HG02885 (cell line): ENCODE results near the gene MEF2D.

Experiments
- ATAC-seq: cut with Tn5 transposase; IDR thresholded peaks from one replicate; pipeline ENCODE4 v1.9.1; 2021; ENCODE audit warnings: mild to moderate bottlenecking; ENCODE audit not compliant: unreplicated experiment, poor library complexity

MEF2D gene

DNA sequence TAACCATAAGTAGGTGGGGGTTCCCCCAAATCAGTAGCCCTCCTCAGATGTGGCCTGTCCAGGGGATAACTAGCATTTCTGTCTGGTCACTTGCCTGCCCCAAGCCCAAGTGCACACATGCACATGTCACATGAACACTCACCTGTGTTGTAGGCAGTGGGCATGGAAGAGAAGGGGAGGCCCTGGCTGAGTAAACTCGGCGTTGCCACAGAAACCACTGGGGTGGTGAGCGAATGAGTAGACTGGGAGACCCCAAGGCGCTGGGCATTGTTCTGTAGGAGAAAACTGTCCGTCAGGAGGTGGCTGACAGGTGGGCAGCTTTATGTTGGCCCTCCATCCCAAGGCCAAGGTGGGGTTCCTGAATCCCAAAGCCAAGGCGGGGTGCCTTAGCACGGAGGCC, 25.6 kb downstream of the MEF2D start:
- ATAC-seq = no peak

DNA sequence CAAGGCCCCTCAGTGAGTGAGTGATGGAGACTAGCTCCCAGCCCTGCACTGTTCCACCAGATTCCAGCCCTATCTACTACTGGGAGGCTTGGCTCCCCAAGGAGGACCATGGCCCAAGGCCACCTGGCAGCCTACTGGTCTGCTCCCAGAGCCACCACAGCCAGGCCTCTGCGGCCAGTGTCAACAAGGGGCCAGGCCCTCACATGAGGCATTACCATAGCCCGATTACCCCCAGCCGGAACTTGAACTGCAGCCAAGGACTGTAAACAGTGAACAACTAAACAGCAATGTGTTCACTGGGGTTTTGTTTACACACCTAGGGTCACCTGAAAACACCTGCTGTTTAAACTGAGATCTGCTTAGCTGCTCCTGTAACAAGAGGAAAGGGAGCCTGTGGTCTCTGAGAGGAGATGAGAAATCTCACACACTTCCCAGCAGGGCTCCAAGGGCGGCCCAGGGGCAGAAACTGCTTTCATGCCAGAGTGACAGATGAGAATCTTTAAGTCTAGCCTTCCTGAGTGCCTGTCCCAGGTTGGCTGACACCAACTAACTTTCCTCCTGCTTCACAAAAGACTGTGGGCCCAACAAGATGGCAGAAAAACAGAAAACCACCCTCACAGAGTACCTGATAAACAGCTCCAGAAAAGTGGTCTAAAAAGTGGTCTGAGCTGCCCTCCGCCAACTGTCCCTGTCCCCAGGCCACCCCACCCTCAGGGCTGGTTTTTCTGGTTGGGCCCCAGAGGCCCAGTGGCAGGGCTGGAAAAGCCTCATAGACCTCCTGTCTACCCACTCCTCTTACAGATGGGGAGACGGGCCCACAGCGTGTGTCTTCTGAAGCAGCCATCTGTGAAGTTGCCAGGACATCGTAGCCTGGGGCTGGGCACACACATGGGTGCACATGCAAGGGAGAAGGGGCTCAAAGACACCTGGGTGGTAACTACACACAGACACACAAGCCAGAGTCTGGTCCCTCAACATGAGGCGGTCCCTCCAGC, 28.8 kb downstream of the MEF2D start:
- no peak for ATAC-seq

DNA sequence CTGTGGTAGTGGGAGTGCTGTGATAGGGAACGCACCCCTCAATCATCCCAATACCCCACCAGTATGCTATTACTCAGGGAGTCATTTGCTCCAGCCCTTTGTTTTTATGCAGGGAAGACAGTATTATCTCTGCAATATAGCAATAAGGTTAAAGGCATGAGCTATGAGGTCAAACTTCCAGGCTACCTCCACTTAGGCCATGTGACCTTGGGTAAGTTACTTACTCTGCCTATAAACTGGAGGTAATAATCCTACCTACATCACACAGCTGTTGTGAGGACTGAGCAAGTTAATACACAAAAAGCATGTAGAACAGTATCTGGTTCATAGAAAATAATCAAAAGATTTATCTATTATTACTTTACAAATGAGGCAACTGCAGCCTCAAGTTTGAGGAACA, 30.1 kb downstream of the MEF2D start:
- ATAC-seq = no peak

DNA sequence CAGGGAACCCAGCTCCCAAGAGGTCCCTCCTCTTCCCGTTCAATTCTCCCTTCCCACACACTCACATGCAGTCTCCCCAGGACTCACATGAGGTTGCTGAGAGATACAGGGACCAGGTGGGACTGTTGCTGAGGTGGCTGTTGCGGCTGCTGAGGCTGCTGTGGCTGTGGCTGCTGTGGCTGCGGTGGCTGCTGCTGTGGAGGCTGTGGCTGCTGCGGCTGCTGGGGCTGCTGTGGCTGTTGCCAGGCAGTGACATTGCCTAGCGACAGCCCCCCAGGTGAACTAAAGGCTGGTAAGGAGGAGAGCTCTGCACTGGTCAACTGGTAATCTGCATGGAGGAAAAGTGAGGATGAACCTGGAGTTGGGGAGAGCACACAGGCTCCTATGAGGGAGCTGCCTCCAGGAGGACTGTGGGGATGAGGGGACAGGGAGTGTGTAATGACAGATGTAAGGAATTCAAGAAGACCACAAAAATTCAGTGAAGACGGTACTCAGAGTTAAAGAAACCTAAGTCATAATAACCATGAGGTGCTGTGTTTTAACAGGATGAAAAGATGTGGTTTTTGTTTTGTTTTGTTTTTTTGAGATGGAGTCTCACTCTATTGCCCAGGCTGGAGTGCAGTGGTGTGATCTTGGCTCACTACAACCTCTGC, 31.8 kb downstream of the MEF2D start:
- no peak for ATAC-seq

DNA sequence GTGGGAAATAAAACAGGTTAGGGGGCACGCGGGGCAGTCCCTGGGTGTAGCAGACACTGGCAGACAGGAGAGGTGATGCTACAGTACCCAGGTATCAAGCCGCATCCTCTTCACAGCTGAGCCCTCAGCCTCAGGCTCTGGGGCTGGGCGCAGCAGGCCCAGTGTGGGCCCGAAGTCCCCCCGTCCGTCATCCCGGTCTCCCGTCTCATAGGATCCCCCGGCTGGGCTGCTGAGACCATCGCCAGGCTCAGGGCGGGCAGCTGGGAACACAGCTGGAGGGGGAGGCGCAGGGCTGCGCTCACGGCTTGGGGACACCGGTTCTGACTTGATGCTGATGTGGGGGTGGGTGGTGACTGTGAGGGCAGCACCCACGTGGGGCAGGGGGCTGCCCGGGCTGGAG, 32.7 kb downstream of the MEF2D start:
- no peak for ATAC-seq

DNA sequence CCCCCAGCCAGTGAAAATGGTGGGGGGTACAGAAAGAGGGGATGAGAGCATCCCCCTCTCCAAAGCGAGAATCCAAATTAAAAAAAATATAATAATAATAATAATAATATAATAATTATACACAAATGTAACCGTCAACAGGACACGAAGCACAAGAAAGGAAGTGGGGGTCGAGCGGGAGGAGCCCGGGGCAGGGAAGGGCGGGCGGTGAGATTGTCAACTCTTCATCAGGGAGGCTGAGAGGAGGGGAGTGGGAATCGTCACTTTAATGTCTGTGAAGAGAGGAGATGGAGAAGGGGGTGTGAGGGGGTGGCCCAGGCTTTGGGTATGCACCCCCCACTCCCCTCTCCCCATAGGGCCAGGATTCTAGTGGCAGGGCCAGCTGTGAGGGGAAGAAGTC, 33.2 kb downstream of the MEF2D start:
- ATAC-seq = no peak

DNA sequence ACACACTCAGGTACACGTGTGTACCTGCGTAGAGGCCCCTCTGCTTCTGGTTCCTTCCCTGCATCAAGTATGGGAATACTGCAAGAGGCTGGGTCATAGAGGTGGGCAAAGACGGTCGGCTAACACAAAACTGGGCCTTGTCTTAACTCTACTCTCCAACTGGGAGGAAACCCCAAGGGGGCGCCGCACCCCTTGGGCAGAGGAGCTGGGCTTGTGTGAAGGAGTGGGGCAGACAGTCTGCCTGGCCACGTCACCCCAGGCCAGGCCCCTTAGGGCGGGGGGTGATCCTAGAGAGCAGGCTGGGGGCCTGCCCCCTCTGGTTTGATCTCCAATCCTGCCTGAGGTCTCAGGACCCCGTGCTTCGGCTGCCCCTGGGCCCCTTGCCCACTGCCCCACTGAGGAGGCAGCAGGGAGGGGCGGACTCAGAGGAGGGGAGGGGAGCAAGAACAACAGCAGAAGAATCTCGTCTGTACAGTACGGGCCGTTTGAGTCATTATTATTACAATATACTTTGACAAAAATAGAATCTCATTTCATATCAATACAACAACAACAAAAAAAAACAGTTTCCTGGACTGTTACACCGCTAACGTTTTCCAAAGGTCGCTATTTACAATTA, 34.7 kb downstream of the MEF2D start:
- no peak for ATAC-seq

DNA sequence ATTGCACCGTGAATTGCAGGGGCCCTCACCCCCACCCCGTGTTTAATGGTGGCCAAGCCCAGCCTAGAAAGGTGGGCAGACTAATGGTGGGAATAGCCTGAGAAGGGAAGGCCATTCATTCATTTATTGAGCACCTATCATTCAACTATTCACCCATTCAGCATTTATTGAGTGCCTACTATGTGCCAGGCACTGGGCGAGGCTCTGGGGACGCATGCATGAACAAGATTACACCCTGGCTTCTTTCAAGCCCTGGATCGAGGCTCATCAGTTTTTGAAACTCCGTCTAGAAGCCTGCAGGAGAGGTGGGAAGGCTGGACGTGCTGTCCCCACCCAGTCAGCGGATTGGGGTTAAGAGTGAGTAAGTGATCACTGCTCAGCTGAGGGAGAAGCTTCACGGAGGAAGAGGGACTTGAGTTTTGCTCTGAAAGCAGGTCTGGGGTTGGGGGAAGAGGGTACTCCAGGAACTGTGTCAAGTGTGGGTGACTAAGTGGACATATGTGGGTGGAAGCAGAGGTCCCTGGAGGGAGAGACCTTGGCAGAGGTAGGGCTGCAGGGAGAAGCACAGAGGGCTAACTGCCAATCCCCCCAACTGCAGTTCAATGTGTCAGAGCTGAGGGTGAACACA, 35.6 kb downstream of the MEF2D start:
- no peak for ATAC-seq

DNA sequence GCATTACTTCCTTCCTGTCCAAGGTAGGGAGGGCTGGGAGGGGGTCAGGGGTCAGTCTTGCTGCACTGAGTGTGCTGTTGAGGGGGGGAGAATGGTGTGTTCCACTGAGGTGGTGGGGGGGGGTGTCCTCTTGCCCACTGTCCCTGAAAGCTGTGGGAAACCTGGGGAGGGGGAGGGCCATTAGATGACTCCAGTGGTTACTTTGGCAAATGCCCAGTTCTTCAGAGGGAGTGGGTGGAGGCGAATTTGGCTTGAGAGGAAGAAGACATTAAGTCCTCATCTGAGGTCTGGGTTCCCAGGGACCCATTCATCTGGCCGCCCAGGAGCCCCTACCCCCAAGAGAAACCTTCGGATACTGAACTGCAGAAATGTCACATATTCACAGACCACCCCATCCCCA, 36.2 kb downstream of the MEF2D start:
- ATAC-seq = no peak

DNA sequence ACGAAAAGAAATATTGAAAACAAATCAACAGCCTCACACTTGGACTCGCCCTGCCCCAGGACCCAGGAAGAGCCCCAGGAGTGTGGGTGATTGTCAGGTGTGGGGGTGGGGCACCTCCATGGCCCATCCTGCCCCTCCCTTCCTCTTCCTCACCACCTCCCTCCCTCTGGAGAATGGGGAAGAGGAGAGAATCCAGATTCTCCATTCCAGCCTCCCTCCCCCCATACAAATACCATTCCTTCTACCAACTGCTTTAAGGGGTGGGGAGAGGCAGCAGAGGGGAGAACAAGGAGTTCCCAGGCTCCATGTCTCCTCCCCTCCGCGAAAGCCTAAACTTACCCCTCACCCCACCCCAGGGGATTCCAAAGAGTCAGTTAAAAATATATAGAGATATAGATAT, 36.7 kb downstream of the MEF2D start:
- no peak for ATAC-seq

DNA sequence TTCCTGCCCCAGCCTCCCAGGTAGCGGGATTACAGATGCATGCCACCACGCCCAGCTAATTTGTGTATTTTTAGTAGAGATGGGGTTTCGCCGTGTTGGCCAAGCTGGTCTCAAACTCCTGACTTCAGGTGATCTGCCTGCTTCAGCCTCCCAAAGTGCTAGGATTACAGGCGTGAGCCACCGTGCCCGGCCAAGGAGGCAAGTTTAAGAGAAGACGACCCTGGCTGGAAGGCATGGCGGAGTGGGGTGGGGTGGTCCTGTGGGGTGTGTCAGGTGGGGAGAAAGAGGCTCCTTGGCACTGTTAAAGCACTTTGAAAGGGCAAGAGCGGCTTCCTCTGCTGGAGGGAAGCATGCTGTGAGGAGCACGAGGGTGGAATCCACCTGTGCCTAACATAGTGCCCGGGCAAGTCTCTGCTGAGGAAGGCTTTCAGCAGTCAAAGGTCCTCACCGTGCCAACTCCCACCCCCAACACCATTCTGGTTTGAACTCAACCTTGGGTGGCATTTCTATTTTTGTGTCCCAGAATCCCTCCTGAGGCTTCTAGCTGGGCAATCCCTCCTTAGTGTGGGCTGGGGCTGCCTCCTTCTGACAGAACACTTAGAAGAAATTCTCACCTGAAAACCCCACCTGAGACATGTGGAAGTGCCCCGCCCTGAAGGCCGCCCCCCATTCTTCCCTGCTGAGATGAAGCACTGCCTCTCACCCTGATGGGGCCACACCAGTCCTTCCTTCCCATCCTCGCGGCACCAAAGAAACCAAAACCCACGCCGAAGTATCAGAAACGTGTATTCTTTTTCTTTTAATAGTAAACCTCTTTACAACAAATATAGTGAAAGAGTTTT, 37.4 kb downstream of the MEF2D start:
- no peak for ATAC-seq

DNA sequence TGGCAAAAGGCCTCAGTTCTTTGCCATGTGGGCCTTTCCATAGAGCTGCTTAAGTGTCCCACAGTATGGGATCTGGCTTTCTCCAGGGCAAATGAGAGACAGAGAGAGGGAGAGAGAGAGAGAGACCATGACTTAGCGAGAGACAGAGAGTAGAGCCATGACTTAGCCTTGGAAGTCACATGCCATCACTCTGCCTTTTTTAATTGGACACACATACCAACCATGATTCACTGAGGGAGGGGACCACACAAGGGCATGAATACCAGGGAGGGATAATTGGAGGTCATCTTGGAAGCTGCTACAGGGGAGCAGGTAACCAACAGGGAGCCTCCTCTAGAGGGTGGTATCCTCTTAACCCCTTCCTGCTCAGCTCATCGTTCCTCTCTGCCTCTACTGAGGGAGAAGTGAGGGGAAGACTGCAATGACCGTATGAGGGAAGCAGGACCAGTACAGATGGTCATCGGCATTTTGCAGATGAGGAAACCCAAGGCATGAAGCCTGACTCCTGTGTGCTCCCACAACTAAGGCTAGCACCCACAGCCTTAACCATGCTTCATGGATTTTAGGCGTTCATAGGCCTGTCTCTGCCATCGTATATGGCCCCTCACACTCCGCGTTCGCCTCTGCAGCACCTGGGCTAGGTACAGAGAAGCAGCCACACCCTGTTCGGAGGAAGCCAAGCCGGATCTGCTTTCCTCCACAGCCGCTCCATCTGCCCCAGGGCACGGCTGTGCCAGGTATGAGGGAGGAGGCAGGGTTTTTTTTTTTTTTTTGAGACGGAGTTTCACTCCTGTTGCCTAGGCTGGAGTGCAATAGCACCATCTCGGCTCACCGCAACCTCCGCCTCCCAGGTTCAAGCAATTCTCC, 38.6 kb downstream of the MEF2D start:
- no peak for ATAC-seq

DNA sequence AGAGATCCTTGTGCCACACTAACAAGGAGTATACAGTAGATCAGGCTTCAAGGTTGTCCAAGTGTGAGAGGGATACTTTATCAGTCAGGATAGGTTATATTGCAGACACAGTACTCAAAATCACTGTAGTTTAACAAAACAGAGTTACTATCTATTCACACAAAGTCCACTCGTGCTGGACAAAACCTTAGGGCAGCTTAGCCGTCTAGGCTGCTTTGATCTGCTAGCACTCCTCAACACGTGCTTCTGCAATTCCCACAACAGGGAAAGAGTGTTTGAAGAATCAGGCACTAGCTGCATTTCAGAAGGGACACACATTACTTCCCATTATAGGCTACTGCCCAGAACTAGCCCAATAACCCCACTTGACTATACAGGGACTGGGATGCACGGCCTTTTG, 39.5 kb downstream of the MEF2D start:
- no peak for ATAC-seq

DNA sequence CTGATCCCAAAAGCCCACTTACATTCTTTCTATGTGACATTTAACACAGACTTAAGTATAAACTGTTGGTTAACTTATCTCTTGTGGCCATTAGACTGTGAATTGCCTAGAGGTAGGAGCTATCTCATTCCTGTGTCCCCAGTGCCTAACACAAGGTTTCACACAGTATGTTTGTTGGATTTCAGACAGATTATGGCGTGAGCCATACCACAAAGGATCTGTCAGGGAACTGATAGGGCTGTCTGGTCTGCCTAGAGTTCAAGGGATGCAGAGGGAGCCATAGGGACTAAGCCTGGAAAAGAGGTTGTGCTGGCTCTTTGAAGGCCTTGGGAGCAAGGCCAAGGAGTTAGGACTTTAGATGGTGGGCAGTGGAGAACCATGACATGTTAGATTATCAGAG, 40.0 kb downstream of the MEF2D start:
- ATAC-seq = no peak

DNA sequence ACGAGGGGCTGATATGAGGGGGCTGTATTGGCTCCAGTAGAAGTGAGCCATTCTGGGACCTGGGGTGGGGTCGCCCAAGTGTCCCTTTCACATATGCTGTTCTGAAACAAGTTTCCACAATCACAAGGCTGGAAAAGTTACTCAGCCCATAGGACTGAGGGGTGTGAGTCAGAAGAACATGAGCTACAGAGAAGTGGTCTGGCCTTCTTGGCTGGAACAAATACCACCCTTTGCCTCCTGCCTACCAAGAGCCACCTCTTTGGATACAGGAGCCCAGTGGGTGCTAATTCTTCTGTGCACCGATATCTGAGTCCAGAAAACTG, 42.4 kb downstream of the MEF2D start:
- no peak for ATAC-seq

DNA sequence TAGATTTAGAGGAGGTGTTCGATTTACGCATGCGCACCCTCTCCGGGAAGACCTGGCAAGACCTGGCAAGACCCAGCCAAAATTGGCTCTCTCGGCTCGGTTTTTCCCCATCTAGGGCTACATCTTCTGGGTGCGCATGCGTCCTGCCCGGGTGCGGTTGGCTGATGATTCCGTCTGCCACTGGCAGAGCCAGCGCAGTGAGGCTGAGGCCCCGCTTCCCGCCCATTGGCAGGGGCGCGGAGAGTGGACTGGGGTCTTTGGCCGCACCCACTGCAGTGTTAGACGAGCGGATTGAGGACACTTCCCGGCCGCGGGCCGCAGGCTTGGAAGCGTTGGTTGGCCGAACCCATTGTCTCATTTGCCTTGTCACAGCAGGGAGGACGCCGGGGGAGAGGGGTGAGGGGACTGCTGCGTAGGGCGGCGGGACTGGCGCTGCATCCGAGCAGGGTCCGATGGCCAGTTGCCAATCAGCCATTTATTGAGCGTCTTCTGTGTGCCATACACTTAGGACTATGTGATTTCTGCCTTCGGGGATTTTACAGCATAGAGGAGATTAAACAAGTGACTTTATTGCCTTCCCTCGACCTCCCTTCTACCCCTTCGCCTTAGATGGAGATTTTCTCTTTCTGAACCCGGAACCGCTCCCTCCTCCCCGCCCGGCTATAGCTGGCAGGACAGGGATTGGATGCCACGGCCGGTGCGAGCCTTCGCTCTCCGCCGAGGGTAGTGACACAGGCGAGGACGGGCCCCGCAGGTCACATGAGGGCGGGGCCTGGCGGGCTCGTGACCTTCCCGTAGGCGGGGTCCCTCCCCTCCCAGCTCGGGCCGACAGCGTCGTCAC, 43.7 kb downstream of the MEF2D start:
- ATAC-seq = peak; percentile 77

DNA sequence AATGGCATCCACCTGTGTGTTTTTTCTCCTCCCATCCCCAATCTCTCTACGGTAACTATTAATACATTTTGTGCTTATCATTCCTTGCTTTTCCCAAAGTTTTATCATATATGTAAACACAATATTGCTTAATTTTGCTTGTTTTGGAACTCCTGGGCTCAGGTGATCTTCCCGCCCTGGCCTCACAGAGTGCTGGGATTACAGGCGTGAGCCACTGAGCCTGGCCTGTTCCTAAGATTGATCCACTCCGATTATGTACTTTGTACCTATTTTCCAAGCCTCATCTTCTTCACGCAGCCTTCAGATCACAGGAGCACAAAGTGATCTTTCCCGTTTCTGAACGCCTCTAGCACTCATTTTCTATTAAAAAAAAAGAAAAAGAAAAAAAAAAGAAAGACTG, 45.2 kb downstream of the MEF2D start:
- no peak for ATAC-seq

DNA sequence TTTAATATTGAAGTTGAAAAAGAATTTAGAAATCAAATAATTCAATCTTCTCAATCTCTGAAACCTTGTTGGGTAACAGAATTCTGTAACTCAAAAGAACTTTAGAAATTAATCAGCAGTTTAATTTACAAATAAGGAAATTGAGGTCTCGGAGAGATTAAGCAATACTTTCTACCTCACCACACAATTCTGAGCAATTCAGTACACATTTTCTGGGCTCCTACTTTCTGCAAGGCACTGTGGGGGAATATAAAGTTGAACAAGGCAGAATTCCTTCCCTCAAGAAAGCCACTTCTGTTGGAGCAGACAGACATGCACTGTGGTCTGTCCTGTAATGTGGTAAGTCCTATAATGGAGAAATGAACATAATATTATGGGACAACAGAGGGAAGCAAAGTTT, 47.7 kb downstream of the MEF2D start:
- no peak for ATAC-seq
